ENCODE measurements around the gene ZNF319.
A peak's percentile ranks its signal among the peaks of the same experiment; 100 is the strongest.
"Not testable (repeated sequence)": the region's sequence is repeated elsewhere in the genome, so short reads cannot be mapped to it uniquely, and the experiment has no call there.

Gene ZNF319

DNA sequence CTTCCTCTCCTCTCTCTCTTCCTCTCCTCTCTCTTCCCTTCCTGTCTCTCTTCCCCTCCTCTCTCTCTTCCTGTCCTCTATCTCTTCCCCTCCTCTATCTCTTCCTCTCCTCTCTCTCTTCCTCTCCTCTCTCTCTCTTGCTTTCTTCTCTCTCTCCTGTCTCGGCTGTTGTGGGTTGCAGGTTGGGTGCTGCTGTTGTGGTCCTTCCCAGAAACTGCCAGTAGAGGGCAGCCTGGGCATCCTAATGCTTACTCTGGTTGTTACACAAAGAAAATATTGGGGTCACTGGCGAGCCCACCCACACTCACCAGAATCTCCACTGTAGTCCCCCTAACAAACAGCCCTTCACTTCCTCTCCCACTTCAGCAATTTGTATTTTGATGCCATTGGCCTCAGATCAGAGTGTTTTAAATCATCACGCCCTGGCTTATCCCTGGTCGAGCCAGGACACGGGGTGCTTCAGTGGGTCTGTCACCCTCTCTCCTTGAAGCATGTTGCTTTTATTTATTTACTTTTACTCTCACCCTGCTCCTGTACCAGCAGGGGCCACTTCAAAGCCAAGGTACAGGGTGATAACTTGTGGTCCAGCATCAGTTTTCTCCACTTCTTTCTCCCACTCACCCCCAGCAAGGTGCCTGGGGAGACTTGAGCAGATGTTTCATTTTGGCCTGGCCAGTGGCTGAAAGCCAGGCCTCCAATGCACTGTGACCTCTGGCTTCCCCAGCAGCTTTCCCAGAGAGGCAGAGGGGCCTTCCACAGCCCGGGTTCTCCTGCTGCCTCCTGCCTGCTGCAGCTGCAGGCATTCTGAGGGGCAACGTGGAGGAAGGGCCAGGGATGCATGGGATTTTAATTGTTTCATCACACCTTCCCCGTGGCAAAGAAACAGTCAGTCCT, 20.4 kb upstream of the ZNF319 start:
- peak; percentile 62 for DNase-seq

DNA sequence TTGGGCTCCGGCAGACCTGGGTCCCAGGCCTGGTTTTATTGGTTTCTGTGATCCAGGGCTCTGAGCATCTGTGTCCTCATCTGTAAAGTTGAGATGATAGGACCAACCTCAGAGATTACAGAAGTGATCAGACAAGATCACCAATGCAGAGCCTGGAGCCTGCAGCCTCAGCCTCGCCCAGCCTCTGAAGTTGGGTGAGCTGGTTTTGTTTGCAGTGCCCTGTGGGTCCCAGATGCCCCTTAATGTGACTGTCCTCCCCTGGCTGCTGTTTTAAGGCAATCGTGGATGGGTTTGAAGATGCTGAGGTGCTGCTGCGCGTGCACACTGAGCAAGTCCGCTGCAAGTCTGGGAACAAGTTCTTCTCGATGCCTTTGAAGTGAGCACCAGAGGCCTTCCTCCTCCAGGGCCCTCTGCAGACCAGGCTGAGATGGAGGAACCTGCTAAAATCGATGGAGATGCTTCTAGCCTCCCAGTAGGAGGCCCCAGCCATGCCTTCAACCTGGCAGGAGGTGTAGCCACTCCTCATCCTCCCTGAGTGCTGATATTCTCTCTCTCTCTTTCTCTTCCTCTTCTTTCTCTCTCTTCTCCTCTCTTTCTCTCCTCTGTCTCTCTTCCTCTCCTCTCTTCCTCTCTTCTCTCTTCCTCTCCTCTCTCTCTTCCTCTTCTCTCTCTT, 19.5 kb upstream of the ZNF319 start:
- DNase-seq, result no peak

DNA sequence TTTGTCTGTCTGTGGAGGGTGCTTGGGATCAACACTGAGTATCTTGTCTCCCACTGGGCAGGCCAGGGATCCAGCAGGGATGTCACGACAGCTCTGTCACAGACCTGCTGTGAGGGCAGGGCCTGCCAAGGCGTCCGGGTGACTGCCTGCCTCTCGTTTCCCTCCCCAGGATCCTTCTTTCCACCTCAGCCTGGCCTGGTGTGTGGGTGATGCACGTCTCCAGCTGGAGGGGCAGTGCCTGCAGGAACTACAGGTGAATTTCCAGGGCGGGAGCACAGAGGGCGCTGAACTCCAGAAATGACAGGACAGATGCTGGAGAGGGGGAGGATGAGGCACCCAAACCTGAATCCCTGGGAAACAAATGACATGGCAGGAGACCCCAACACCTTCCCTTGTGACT, 18.3 kb upstream of the ZNF319 start:
- peak; percentile 63 for DNase-seq

DNA sequence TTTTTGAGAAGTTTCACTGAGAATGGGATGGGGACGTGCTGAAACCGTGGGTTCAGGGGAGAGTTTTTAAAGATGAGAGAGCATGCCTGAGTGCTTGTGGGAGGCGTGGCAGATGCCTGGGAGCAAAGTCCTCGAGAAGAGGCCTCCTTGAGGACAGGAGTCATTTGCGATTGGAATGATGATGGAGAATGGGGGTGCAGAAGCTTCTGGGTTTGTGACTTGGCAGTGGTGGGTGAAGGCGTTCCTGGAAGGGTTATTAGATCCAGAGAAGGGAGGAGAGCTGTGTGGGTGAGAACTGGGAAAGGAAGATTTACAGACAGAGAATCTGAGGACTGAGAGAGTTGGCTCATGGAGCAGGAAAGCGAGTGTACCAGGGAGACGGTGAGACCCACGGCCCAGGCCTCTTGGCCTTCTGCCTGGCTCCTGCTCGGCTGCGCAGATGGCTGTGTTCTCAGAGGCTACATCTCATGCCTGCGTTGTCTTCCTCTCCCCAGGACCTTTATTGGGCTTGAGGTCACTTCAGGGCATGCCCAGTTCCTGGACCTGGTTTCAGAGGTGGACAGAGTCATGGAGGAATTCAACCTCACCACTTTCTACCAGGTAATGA, 16.5 kb upstream of the ZNF319 start:
- DNase-seq, result no peak

DNA sequence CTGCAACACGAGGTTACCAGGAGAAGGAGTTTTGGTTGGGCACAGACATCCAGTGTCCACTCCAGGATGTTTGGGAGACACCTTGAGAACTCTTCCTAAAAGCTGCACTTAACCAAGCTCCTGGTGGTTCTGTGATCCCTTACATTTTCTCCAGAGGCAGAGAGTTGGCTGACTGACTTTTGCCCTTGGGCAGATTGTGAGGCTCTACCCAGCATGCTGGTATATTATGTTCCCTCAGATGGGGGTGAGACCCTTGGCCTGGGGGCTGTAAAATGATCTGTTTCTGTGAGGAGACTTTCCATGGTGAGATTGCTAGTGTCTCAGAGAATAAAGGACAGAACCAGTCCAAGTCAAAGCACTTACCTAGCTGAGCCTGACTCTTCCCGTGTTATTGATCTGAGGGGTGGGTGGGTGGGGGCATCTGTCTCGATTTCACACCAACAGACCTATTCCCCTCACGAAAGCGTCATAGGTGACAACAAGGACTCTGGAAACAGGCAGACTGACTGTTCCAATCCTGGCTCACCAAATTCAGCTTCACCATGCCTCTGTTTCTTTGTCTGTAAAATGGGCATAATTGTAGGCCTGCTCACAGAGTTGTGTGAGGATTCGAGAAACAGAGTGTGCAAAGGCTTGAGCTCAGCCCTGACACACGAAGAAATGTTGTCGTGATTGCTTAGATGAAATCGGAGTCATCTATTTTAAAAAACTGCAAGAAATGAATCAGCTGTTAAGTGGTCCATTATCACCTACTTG, 12.9 kb upstream of the ZNF319 start:
- no peak for DNase-seq

DNA sequence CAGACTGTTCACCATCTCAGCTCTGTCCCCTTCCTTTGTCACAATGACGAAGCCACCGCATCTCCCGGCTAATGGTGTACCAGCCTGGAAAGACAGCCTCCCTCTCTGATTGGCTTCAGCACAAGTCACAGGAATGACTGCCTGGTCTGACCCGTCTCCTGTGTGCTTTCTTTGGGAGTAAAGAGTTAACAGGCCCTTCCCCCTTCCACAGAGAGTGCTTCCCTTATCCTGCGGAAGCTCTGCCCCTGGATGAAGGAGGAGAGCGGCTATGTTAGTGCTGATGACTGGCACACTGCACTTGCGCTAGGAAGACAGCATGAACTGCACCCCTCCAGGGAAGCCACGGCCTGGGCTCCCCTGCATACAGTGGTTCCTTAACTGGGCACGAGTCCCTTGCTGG, 12.0 kb upstream of the ZNF319 start:
- DNase-seq, result no peak

DNA sequence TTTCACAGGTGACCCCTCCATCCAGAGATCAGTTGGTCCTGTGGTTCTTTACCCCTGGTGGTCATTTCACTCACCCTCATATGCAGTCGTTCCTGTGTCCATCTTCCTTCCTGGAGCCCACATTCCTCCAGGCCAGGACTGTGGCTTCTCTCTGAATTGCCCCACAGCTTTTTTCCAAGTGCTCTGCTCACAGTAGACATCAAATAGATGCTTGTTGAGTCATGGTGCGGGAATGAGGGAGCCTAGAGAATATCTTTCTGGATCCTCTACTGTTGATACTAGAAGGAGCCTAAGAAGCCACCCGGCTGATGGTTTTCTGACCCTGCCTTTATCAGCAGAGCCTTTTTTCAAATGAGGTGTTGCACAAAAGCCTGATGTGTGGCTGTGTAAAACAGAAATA, 11.2 kb upstream of the ZNF319 start:
- no peak for DNase-seq

DNA sequence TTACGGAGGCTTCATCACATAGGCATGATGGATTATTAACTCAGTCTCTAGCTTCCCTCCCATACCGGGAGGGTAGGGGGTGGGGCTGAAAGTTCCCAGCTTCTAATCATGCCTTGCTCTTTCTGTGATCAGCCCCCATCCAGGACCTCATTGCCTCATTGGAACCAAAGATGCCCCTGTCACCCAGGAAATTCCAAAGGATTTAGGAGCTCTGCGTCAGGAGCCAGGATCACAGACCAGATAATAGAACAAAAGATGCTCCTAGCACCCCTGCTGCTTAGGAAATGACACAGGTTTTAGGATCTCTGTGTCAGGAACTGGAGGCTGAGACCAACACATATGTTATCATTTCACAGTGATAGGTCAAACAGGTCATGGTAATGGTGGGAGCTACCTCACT, 10.4 kb upstream of the ZNF319 start:
- no peak for DNase-seq

DNA sequence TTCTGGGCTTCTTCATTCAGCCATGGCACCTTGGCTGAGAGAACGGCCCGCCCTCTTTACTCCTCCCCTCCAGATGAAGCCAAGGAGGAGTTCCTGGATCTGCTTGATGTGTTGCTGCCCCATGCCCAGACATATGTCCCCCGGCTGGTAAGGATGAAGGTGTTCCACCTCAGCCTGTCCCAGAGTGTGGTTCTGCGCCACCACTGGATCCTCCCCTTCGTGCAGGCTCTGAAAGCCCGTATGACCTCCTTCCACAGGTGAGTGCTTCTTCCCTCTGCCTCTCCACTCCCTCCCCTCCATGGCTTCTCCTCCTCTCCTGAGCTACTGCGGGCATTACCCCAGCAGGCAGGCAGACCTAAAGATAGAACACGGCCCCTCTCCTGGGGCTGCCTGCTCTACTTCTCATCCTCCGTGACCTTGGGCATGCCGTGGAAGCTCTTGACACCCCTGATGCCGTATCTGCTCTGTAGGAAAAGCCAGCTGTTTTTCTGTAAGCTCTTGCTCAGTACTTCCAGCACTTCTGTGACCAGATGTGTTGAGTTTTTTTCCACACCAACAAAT, 9.5 kb upstream of the ZNF319 start:
- DNase-seq, result no peak

DNA sequence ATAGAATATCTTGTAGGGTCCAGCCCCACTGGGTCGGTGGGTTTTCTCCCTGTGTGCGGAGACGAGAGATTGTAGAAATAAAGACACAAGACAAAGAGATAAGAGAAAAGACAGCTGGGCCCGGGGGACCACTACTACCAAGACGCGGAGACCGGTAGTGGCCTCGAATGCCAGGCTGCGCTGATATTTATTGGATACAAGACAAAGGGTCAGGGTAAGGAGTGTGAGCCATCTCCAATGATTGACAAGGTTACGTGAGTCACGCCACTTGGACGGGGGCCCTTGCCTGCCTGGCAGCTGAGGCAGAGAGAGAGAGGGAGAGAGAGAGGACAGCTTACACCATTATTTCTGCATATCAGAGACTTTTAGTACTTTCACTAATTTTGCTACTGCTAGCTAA, 4.3 kb upstream of the ZNF319 start:
- not testable (repeated sequence) for DNase-seq

DNA sequence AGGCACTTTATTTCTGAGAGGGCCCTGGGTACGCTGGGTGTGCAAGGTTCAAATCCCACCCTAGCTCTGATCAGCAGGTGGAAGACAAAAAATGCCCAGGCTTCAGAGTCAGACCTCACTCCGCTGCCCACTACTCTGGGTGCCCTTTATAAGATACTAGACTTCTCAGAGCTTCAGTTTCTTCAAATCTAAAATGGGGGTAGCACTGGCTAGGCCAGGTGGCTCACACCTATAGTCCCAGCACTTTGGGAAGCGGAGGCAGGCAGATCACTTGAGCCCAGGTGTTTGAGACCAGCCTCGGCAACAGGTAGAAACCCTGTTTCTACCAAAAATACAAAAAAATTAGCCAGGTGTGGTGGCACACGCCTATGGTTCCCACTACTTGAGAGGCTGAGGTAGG, 2.5 kb upstream of the ZNF319 start:
- DNase-seq, result no peak

DNA sequence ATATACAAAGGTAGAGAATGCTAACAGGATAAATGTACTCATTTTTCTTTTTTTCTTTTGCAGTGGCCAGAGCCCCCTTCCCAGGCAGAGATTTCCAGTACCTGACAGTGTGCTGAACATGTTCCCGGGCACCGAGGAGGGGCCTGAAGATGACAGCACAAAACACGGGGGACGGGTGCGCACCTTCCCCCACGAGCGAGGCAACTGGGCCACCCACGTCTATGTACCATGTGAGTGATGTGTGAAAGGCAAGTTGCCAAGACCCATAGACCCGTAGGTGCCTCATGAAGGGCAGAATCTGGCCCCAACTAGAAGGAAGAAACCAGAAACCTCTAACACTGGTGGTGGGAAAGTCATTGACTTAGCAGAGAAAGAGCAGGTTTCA, 1.9 kb upstream of the ZNF319 start:
- no peak for DNase-seq

DNA sequence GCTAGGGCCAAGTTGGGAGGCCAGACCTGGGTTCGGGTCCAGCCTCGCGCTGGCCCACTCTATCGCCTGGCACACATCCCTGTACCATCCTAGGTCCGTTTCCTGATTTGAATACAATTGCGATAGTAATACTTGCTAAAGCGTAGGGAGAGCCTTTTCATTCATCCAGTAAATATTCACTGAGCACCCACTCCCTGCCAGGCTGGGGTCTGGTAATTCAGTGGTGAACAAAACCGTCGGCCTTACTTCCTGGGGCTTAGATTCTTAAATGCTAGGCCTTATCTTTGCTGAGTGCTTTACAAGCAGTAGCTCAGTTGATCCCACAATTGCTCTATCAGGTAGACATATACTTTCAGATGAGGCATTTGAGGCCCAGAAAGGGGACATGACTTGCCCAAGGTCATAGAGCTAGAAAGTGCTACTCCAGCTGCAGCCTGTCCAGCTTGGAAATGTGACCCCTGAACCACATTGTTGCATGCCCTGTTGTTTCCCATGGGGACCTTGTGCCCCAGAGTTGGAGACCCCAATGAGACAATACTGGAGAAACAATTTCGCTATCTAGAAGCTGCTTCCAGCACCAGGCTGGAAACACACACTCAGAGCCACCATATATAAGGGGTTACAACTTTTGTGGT, 1.4 kb upstream of the ZNF319 start:
- no peak for DNase-seq

DNA sequence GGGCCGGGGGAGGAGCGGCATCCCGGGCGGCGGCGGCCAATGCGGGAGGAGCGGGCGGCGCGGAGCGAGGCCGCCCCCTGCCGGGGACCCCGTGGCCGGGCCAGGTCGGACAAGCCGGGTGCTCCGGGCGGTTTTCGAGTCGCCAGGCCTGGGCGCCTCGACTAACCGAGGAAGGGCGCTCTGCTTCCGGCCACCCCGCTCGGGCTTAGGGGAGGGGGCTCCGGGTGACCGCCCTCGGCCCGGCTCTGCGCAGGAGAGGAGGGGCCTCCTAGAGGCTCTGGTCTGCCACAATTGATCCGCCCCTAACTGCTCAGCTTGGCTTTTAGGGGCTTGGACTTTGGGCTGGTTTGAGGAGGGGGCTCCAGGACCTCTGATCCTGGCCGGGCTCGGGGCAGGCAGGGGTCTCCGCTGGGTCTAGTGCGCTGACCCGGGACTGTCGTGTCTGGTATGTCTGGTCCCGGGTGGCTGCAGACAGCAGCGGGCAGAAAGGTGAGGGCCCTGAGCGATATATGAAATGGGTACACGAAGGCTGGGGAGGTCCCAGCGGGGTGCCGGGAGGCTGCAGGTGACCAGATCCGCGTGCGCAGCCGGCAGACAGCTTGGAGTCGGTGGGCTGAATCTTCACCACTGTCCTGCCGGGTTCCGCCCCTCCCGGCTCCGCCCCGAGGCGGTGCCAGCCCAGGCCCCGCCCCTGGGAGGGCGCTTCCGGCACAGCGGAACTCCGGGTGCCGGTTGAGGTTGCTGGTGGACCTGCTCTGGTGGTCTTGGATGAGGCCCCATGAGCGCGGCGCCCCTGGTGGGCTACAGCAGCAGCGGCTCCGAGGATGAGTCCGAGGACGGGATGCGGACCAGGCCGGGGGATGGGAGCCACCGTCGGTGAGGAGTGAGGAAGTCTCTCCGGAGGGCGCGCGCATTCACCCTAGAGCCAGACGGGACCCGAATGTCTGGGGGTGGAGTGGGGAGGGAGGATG, 519 bp upstream of the ZNF319 start, which contains the start of gene USB1:
Gene USB1, plus strand, starts transcription at position 702 of the 971 bp plus-strand sequence. Its CDS starts 77 bp downstream, at position 779.
- peak; percentile 86 for DNase-seq

DNA sequence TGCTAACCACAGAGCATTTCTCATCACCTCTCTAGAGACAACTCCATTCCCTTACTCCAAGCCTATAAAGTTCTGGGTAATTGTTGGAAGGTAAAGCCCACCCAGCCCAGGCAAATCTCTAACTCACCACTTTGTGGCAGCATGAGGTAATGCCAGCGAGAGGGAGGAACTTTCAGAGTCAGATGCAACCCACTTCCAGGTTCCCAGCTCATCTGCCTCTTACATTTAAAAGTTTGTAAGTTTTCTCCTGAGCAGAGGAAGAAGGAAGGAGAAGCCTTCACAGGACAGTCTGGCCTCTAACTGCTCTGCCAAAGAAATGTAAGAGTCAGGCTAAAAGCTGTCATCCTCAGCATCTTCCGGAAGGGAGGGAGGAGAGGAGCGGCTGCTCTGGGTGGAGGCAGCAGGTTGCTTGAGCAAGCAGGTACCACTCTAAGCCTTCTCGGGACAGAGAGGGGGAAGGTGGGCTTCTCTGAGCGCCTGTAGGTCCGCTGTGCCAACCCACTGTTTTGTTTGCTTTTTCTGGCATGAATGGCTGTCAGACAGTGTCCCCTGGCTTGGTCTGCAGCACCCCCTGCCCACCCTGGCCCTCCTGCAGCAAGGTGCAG, 1.0 kb downstream of the ZNF319 start:
- DNase-seq, result peak; percentile 27

DNA sequence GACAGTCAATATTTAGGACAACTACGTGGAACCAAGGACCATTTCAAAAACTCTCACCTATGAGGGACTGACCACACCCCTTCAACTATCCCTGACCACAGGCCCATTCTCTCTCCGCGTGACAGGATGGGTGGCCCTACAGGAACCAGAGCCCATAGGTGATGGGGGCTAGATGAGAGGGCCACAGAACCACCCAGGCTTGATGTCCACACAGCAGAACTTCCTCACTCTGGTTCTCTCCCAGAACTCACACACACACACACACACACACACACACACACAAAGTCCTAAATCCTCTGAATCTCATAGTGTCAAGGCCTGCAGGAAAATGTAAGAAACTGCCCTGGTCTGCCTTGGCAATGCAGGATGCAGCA, 1.5 kb downstream of the ZNF319 start:
- no peak for DNase-seq

DNA sequence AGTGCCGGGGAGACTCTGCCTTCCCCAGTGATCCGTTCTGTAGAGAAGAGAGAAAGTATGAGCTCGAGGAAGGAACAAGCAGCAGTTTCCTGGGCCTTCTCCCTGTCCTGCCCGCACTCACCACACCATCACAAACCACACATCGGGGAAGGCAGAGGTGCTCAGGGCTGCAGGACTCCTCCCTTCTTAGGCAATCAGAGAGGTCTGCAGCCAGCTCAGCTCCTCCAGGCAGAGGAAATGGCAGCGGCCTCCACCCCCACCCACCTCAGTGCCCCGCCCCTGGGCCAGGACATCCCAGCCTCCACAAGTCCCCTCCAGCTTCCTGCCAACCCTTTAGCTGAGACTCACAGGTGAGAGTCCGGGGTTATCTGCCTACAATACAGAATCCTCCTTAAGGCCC, 2.0 kb downstream of the ZNF319 start:
- DNase-seq, result no peak

DNA sequence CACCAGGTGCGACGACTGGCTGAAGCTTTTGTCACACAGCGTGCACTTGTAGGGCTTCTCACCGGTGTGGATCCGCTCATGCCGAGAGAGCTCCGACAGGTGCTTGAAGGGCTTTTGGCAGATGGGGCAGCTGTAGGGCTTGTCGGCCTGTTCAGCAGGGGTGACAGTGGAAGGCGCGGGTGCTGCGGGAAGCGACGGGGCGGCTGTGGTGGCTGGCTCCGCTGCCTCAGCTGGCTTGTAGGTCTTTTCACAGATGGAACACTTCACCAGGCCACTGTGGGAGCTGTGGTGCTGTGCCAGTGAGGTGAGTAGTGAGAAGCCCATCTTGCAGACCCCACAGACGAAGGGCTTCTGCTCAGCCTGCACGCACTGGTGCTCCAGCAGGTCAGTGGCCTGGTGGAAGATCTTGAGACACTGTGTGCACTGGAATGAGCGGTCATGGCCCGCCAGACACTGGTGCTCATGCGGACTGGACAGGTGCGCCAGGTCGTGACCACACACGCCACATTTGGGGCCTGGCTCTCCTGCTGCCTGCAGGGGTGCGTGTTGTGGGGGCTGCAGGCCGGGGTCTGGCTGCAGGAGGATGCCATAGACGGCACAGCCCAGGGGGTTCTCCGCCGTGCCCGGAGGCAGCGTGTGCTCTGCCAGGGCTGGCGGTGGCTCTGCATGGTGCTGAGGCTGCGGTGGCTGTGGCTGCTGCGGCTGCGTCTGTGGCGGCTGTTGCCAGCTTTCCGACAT, 2.8 kb downstream of the ZNF319 start:
- no peak for DNase-seq

DNA sequence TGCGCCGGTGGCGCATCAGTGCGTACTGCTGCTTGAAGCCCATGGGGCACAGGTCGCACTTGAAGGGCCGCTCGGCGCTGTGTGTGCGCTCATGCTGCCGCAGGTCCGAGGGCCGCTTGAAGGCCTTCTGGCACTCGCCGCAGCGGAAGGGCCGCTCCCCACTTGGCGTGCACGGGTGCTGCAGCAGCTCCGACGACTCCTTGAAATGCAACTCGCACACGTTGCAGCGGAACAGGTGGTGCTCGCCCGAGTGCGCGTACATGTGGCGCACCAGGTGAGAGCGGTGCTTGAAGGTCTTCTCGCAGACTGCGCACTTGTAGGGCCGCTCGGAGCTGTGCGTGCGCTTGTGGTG, 3.3 kb downstream of the ZNF319 start:
- DNase-seq, result no peak

Measured in NCI-H82 (cell line).